ENCODE data around the gene KIAA1217.

The KIAA1217 gene

GRCh38 chr10:24205821-24206220 lies 3.1 kb upstream of the KIAA1217 start:
- no peak overlapping the region for H3K4ac ChIP-seq (ENCODE audit: low read length)
- no peak overlapping the region for H2BK12ac ChIP-seq (ENCODE audit: low read length)
- no CpG with 5 or more reads among the region's 6 CpGs for WGBS, 2 donors (ENCODE audit: extremely low coverage in 2 of 2, insufficient read length in 2 of 2, insufficient replicate concordance in 1 of 2)

GRCh38 chr10:24206334-24206733 lies 2.6 kb upstream of the KIAA1217 start:
- H3K27me3 ChIP-seq (ENCODE audit: control insufficient read depth in 3 of 3, insufficient read depth in 3 of 3, low read depth in 1 of 3, low read length in 3 of 3), result no peaks in the 10 kb centered on the region
- no peak overlapping the region for H3K9ac ChIP-seq (ENCODE audit: low read depth, low read length, poor library complexity)
- no peak overlapping the region for H3K14ac ChIP-seq (ENCODE audit: low read length)
- H2BK15ac ChIP-seq (ENCODE audit: low read length), result no peak overlapping the region
- H3K4ac ChIP-seq (ENCODE audit: low read length), result no peak overlapping the region
- no peak for DNase-seq (ENCODE audit: low spot score)
- H4K8ac ChIP-seq (ENCODE audit: low read depth, low read length), result no peak overlapping the region
- peaks cover 13 to 22% of the 10 kb centered on the region in 2 donors for H3K4me1 ChIP-seq (ENCODE audit: control insufficient read depth in 2 of 2, insufficient read depth in 1 of 2, low read depth in 1 of 2, low read length in 2 of 2)
- H2BK5ac ChIP-seq (ENCODE audit: low read length), result no peak overlapping the region
- peak overlapping the region; percentile 97 for H2AFZ ChIP-seq (ENCODE audit: low read length)
- H4K91ac ChIP-seq (ENCODE audit: low read depth, low read length, poor library complexity), result no peak overlapping the region
- H3K79me1 ChIP-seq (ENCODE audit: low read depth, low read length), result no peaks in the 10 kb centered on the region
- no CpG with 5 or more reads among the region's 2 CpGs for WGBS, 2 donors (ENCODE audit: extremely low coverage in 2 of 2, insufficient read length in 2 of 2, insufficient replicate concordance in 1 of 2)
- no peak overlapping the region for H3K4me2 ChIP-seq (ENCODE audit: insufficient read depth, low read length, poor library complexity, severe bottlenecking)
- H2AK5ac ChIP-seq (ENCODE audit: low read depth, low read length), result no peak overlapping the region
- no peak overlapping the region for H3K18ac ChIP-seq (ENCODE audit: low read length)
- no peaks in the 10 kb centered on the region for H3K36me3 ChIP-seq (replicated peaks in 1 of 2; ENCODE audit: control insufficient read depth in 2 of 2, insufficient read depth in 2 of 2, low read length in 2 of 2)
- H3K9me3 ChIP-seq (replicated peaks in 1 of 2; ENCODE audit: control insufficient read depth in 2 of 2, insufficient read depth in 1 of 2, low read depth in 1 of 2, low read length in 2 of 2), result no peaks in the 10 kb centered on the region
- H3K27ac ChIP-seq (replicated peaks; ENCODE audit: low read length), result no peak overlapping the region
- H3K4me3 ChIP-seq (ENCODE audit: low read length in 2 of 2), result no peak overlapping the region
- no peak overlapping the region for H3K23ac ChIP-seq (ENCODE audit: low read depth, low read length, poor library complexity)
- H2BK12ac ChIP-seq (ENCODE audit: low read length), result no peak overlapping the region
- no peak overlapping the region for H2BK120ac ChIP-seq (ENCODE audit: low read depth, low read length)

More at GRCh38 chr10:24205821-24206220, 3.1 kb upstream of the KIAA1217 start:
- no peaks in the 10 kb centered on the region for H3K79me1 ChIP-seq (ENCODE audit: low read depth, low read length)
- H3K4me1 ChIP-seq (ENCODE audit: control insufficient read depth in 2 of 2, insufficient read depth in 1 of 2, low read depth in 1 of 2, low read length in 2 of 2), result peaks cover 13 to 22% of the 10 kb centered on the region in 2 donors
- no peak overlapping the region for H2AFZ ChIP-seq (ENCODE audit: low read length)
- no peak overlapping the region for H2BK120ac ChIP-seq (ENCODE audit: low read depth, low read length)
- no peak overlapping the region for H3K4me3 ChIP-seq (ENCODE audit: low read length in 2 of 2)
- H3K27ac ChIP-seq (replicated peaks; ENCODE audit: low read length), result no peak overlapping the region
- H3K9me3 ChIP-seq (replicated peaks in 1 of 2; ENCODE audit: control insufficient read depth in 2 of 2, insufficient read depth in 1 of 2, low read depth in 1 of 2, low read length in 2 of 2), result no peaks in the 10 kb centered on the region
- no peak overlapping the region for H4K8ac ChIP-seq (ENCODE audit: low read depth, low read length)
- H3K23ac ChIP-seq (ENCODE audit: low read depth, low read length, poor library complexity), result no peak overlapping the region
- DNase-seq (ENCODE audit: low spot score), result no peak
- no peak overlapping the region for H2BK5ac ChIP-seq (ENCODE audit: low read length)
- no peak overlapping the region for H3K14ac ChIP-seq (ENCODE audit: low read length)
- H3K27me3 ChIP-seq (ENCODE audit: control insufficient read depth in 3 of 3, insufficient read depth in 3 of 3, low read depth in 1 of 3, low read length in 3 of 3), result no peaks in the 10 kb centered on the region
- no peak overlapping the region for H3K9ac ChIP-seq (ENCODE audit: low read depth, low read length, poor library complexity)
- H2BK15ac ChIP-seq (ENCODE audit: low read length), result no peak overlapping the region
- no peak overlapping the region for H4K91ac ChIP-seq (ENCODE audit: low read depth, low read length, poor library complexity)
- H3K36me3 ChIP-seq (replicated peaks in 1 of 2; ENCODE audit: control insufficient read depth in 2 of 2, insufficient read depth in 2 of 2, low read length in 2 of 2), result no peaks in the 10 kb centered on the region
- no peak overlapping the region for H3K18ac ChIP-seq (ENCODE audit: low read length)
- no peak overlapping the region for H2AK5ac ChIP-seq (ENCODE audit: low read depth, low read length)
- no peak overlapping the region for H3K4me2 ChIP-seq (ENCODE audit: insufficient read depth, low read length, poor library complexity, severe bottlenecking)

GRCh38 chr10:24206926-24207325 lies 2.0 kb upstream of the KIAA1217 start:
- Histone ChIP-seq H3K27me3 (ENCODE audit: control insufficient read depth in 3 of 3, insufficient read depth in 3 of 3, low read depth in 1 of 3, low read length in 3 of 3) (no peaks in the 10 kb centered on the region), H3K9me3 (replicated peaks in 1 of 2; ENCODE audit: control insufficient read depth in 2 of 2, insufficient read depth in 1 of 2, low read depth in 1 of 2, low read length in 2 of 2) (no peaks in the 10 kb centered on the region), H3K9ac (ENCODE audit: low read depth, low read length, poor library complexity) (no peak overlapping the region), H3K4me3 (ENCODE audit: low read length in 2 of 2) (no peak overlapping the region), H2AK5ac (ENCODE audit: low read depth, low read length) (no peak overlapping the region), H3K4me2 (ENCODE audit: insufficient read depth, low read length, poor library complexity, severe bottlenecking) (no peak overlapping the region), H3K27ac (replicated peaks; ENCODE audit: low read length) (no peak overlapping the region), H2BK15ac (ENCODE audit: low read length) (no peak overlapping the region), H3K18ac (ENCODE audit: low read length) (peak overlapping the region; percentile 73), H2BK12ac (ENCODE audit: low read length) (no peak overlapping the region), H3K4ac (ENCODE audit: low read length) (no peak overlapping the region), H2AFZ (ENCODE audit: low read length) (peak overlapping the region; percentile 97), H3K36me3 (replicated peaks in 1 of 2; ENCODE audit: control insufficient read depth in 2 of 2, insufficient read depth in 2 of 2, low read length in 2 of 2) (no peaks in the 10 kb centered on the region), H4K8ac (ENCODE audit: low read depth, low read length) (no peak overlapping the region), H3K4me1 (ENCODE audit: control insufficient read depth in 2 of 2, insufficient read depth in 1 of 2, low read depth in 1 of 2, low read length in 2 of 2) (peaks cover 13 to 18% of the 10 kb centered on the region in 2 donors), H2BK5ac (ENCODE audit: low read length) (peak overlapping the region; percentile 25), H3K14ac (ENCODE audit: low read length) (no peak overlapping the region), H4K91ac (ENCODE audit: low read depth, low read length, poor library complexity) (no peak overlapping the region), H2BK120ac (ENCODE audit: low read depth, low read length) (no peak overlapping the region), H3K79me1 (ENCODE audit: low read depth, low read length) (no peaks in the 10 kb centered on the region), H3K23ac (ENCODE audit: low read depth, low read length, poor library complexity) (no peak overlapping the region)
- no CpG with 5 or more reads among the region's 3 CpGs for WGBS, 2 donors (ENCODE audit: extremely low coverage in 2 of 2, insufficient read length in 2 of 2, insufficient replicate concordance in 1 of 2)
- no peak for DNase-seq (ENCODE audit: low spot score)

- no peaks in the 10 kb centered on the region for H3K36me3 ChIP-seq (replicated peaks in 1 of 2; ENCODE audit: control insufficient read depth in 2 of 2, insufficient read depth in 2 of 2, low read length in 2 of 2)
- no peak overlapping the region for H2BK12ac ChIP-seq (ENCODE audit: low read length)
- DNase-seq (ENCODE audit: low spot score), result no peak
- H3K4me2 ChIP-seq (ENCODE audit: insufficient read depth, low read length, poor library complexity, severe bottlenecking), result no peak overlapping the region
- no peaks in the 10 kb centered on the region for H3K27me3 ChIP-seq (ENCODE audit: control insufficient read depth in 3 of 3, insufficient read depth in 3 of 3, low read depth in 1 of 3, low read length in 3 of 3)
- H3K79me1 ChIP-seq (ENCODE audit: low read depth, low read length), result no peaks in the 10 kb centered on the region
- H2BK5ac ChIP-seq (ENCODE audit: low read length), result no peak overlapping the region
- WGBS, 2 donors (ENCODE audit: extremely low coverage in 2 of 2, insufficient read length in 2 of 2, insufficient replicate concordance in 1 of 2), result no CpG with 5 or more reads among the region's 5 CpGs
- no peak overlapping the region for H2BK15ac ChIP-seq (ENCODE audit: low read length)
- H3K14ac ChIP-seq (ENCODE audit: low read length), result no peak overlapping the region
- H3K4ac ChIP-seq (ENCODE audit: low read length), result no peak overlapping the region
- no peak overlapping the region for H3K18ac ChIP-seq (ENCODE audit: low read length)
- H3K4me3 ChIP-seq (ENCODE audit: low read length in 2 of 2), result no peak overlapping the region
- H3K23ac ChIP-seq (ENCODE audit: low read depth, low read length, poor library complexity), result no peak overlapping the region
- H3K9ac ChIP-seq (ENCODE audit: low read depth, low read length, poor library complexity), result no peak overlapping the region
- H2AK5ac ChIP-seq (ENCODE audit: low read depth, low read length), result no peak overlapping the region
- H3K27ac ChIP-seq (replicated peaks; ENCODE audit: low read length), result peak overlapping the region; percentile 78
- H4K8ac ChIP-seq (ENCODE audit: low read depth, low read length), result no peak overlapping the region
- H3K4me1 ChIP-seq (ENCODE audit: control insufficient read depth in 2 of 2, insufficient read depth in 1 of 2, low read depth in 1 of 2, low read length in 2 of 2), result peaks cover 13 to 14% of the 10 kb centered on the region in 2 donors
- H4K91ac ChIP-seq (ENCODE audit: low read depth, low read length, poor library complexity), result no peak overlapping the region
- H3K9me3 ChIP-seq (replicated peaks in 1 of 2; ENCODE audit: control insufficient read depth in 2 of 2, insufficient read depth in 1 of 2, low read depth in 1 of 2, low read length in 2 of 2), result no peaks in the 10 kb centered on the region
- no peak overlapping the region for H2BK120ac ChIP-seq (ENCODE audit: low read depth, low read length)
- peak overlapping the region; percentile 97 for H2AFZ ChIP-seq (ENCODE audit: low read length)
Observed at GRCh38 chr10:24207341-24207740, 1.6 kb upstream of the KIAA1217 start.

All from neuronal stem cell (in vitro differentiated cells).